ENCODE results near the gene OR2T11. TPM values are rescaled to one million over a fixed set of nuclear protein-coding genes. Genes with fewer than 3 reads are reported as not detected.
"Not testable (repeated sequence)": the region's sequence is repeated elsewhere in the genome, so short reads cannot be mapped to it uniquely, and the experiment has no call there.

The OR2T11 gene, protein sequence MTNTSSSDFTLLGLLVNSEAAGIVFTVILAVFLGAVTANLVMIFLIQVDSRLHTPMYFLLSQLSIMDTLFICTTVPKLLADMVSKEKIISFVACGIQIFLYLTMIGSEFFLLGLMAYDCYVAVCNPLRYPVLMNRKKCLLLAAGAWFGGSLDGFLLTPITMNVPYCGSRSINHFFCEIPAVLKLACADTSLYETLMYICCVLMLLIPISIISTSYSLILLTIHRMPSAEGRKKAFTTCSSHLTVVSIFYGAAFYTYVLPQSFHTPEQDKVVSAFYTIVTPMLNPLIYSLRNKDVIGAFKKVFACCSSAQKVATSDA
- total RNA-seq (3.6 and 4.9 TPM in 2 replicates), polyA plus RNA-seq (0.07 and 0.12 TPM in 2 replicates), polyA minus RNA-seq (0.51 and 1.00 TPM in 2 replicates)
- 0.79 TPM for total RNA-seq (2013)

DNA sequence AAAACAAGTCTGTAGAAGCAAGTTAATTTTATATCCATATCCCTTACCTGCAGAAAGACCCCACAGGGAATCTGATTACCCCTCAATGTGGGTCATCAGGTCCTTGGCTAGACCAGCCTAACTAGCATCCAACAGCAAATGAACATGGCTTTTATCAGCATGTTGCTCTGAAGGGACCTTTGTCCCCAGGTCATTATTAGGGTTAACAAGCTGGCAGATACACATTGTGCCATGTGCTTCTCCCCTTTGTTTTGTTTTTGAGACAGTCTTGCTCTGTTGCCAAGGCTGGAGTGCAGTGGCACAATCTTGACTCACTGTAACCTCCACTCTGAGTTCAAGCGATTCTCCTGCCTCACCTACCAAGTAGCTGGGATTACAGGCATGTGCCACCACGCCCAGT lies at the start of gene OR2T11:
Gene OR2T11, minus strand, starts transcription at position 101 of the 400 bp plus-strand sequence. CDS start 7,963 bp downstream, outside the sequence.
- DNase-seq; POLR2A ChIA-PET; H3K27ac ChIP-seq (ENCODE audit: low read length in 2 of 2); H3K9ac ChIP-seq (ENCODE audit: low read length); H3K4me1 ChIP-seq (ENCODE audit: control insufficient read depth in 2 of 2, insufficient read depth in 2 of 2, low read length in 2 of 2); H3K79me2 ChIP-seq (ENCODE audit: control insufficient read depth, insufficient read depth, low read length); H3K9me3 Mint-ChIP-seq (ENCODE audit: insufficient read depth); CTCF ChIA-PET; ATAC-seq (ENCODE audit: low read depth); H3K4me3 Mint-ChIP-seq; H2AFZ ChIP-seq (ENCODE audit: insufficient read depth, low read depth, low read length, poor library complexity, severe bottlenecking); H3K4me1 Mint-ChIP-seq; H3K9me3 ChIP-seq (ENCODE audit: control extremely low read depth in 1 of 3, control insufficient read depth in 2 of 3, insufficient read depth in 1 of 3, low read length in 2 of 3); H3K4me3 ChIP-seq (ENCODE audit: control extremely low read depth in 1 of 5, extremely low read depth in 1 of 5, insufficient read depth in 1 of 5, low read depth in 2 of 5, low read length in 4 of 5); intact Hi-C loops (cut with micrococcal nuclease); H3K27me3 ChIP-seq (replicated peaks in 1 of 4; ENCODE audit: control extremely low read depth in 1 of 4, control insufficient read depth in 3 of 4, insufficient read depth in 4 of 4, low read length in 3 of 4); H3K36me3 ChIP-seq (replicated peaks in 1 of 2; ENCODE audit: control extremely low read depth in 1 of 2, control insufficient read depth in 1 of 2, extremely low read depth in 1 of 2, insufficient read depth in 2 of 2, low read length in 1 of 2); H3K4me2 ChIP-seq (replicated peaks; ENCODE audit: low read depth, low read length, poor library complexity, severe bottlenecking); H3K27me3 Mint-ChIP-seq; H3K27ac Mint-ChIP-seq; H4K20me1 ChIP-seq (ENCODE audit: control insufficient read depth, insufficient read depth, low read length, poor library complexity, severe bottlenecking): not testable (repeated sequence)
- WGBS (ENCODE audit: insufficient coverage) = no CpG with 5 or more reads among the region's 2 CpGs

DNA sequence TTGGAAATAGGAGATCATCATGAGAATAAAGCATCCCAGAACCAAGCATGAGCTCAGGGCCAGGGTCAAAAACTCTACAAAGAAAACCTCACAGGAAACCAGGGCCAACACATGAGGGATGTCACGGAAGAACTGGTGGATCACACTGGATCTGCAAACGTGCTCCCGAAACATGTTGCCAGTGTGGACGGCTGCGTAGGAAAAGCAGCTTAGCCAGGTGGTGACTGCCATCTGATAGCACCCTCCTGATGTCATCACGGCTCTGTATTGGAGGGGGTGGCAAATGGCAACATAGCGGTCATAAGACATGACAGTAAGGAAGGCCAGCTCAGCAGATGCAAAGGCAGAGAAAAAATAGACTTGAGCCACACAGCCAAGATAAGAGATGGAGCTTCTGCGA lies 46.8 kb upstream of the OR2T11 start:
- WGBS (ENCODE audit: insufficient coverage) = 91% methylated on average over 8 of the region's 8 CpGs
- Histone ChIP-seq H3K79me2 (ENCODE audit: control insufficient read depth, insufficient read depth, low read length) (no peaks in the 10 kb centered on the region), H3K4me1 (ENCODE audit: control insufficient read depth in 2 of 2, insufficient read depth in 2 of 2, low read length in 2 of 2) (peaks cover 0 to 2% of the 10 kb centered on the region in 2 donors), H3K27ac (ENCODE audit: low read length in 2 of 2) (no peak overlapping the region), H3K4me2 (replicated peaks; ENCODE audit: low read depth, low read length, poor library complexity, severe bottlenecking) (no peak overlapping the region), H3K36me3 (replicated peaks in 1 of 2; ENCODE audit: control extremely low read depth in 1 of 2, control insufficient read depth in 1 of 2, extremely low read depth in 1 of 2, insufficient read depth in 2 of 2, low read length in 1 of 2) (no peaks in the 10 kb centered on the region), H3K4me3 (ENCODE audit: control extremely low read depth in 1 of 5, extremely low read depth in 1 of 5, insufficient read depth in 1 of 5, low read depth in 2 of 5, low read length in 4 of 5) (no peak overlapping the region), H3K27me3 (replicated peaks in 1 of 4; ENCODE audit: control extremely low read depth in 1 of 4, control insufficient read depth in 3 of 4, insufficient read depth in 4 of 4, low read length in 3 of 4) (peaks cover 0 to 6% (median 0%) of the 10 kb centered on the region in 4 experiments), H3K9me3 (ENCODE audit: control extremely low read depth in 1 of 3, control insufficient read depth in 2 of 3, insufficient read depth in 1 of 3, low read length in 2 of 3) (no peaks in the 10 kb centered on the region), H4K20me1 (ENCODE audit: control insufficient read depth, insufficient read depth, low read length, poor library complexity, severe bottlenecking) (no peaks in the 10 kb centered on the region), H2AFZ (ENCODE audit: insufficient read depth, low read depth, low read length, poor library complexity, severe bottlenecking) (no peak overlapping the region), H3K9ac (ENCODE audit: low read length) (no peak overlapping the region)
- H3K4me3 Mint-ChIP-seq = no peak overlapping the region
- ChIA-PET CTCF (interaction anchor here (1.5 to 8.2 kb wide), 3 partner anchors 59 to 277 kb away, joined by 3 to 125 read pairs (median 12); no protein-coding TSS in a partner anchor), POLR2A (no interaction called here)
- TF ChIP-seq, protein P1, sequence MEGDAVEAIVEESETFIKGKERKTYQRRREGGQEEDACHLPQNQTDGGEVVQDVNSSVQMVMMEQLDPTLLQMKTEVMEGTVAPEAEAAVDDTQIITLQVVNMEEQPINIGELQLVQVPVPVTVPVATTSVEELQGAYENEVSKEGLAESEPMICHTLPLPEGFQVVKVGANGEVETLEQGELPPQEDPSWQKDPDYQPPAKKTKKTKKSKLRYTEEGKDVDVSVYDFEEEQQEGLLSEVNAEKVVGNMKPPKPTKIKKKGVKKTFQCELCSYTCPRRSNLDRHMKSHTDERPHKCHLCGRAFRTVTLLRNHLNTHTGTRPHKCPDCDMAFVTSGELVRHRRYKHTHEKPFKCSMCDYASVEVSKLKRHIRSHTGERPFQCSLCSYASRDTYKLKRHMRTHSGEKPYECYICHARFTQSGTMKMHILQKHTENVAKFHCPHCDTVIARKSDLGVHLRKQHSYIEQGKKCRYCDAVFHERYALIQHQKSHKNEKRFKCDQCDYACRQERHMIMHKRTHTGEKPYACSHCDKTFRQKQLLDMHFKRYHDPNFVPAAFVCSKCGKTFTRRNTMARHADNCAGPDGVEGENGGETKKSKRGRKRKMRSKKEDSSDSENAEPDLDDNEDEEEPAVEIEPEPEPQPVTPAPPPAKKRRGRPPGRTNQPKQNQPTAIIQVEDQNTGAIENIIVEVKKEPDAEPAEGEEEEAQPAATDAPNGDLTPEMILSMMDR (IDR thresholded peaks at IDR 0.05) = no peak
- no peak for TF ChIP-seq EZH2 (IDR thresholded peaks at IDR 0.05; ENCODE audit: borderline replicate concordance, insufficient read depth, low read depth, low read length, poor library complexity, severe bottlenecking)
- peaks cover under 1% of the 10 kb centered on the region for H3K4me1 Mint-ChIP-seq
- H3K27ac Mint-ChIP-seq = no peak overlapping the region
- no peaks in the 10 kb centered on the region for H3K9me3 Mint-ChIP-seq (ENCODE audit: insufficient read depth)
- ATAC-seq (ENCODE audit: low read depth) (no peak), DNase-seq (no peak)
- intact Hi-C loops (cut with micrococcal nuclease) = no loop called here
- peaks cover 12% of the 10 kb centered on the region for H3K27me3 Mint-ChIP-seq
